ENCODE data around the gene SPDYE17.
"Not testable (repeated sequence)": the region's sequence is repeated elsewhere in the genome, so short reads cannot be mapped to it uniquely, and the experiment has no call there.

The SPDYE17 gene

DNA sequence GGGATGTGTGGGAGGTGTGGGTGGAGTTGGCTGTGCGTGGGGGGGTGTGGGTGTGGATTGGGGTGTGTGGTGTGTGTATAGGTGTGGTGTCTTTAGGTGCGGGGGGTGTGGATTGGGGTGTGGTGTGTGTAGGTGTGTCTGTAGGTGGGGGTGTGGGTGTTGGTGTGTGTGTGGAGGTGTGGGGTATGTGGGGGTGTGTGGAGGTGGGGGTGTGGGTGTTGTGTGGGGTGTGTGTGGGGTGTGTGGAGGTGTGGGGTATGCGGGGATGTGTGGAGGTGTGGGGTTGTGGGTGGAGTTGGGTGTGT is 33.9 kb downstream of the SPDYE17 start:
- DNase-seq: no peak

DNA sequence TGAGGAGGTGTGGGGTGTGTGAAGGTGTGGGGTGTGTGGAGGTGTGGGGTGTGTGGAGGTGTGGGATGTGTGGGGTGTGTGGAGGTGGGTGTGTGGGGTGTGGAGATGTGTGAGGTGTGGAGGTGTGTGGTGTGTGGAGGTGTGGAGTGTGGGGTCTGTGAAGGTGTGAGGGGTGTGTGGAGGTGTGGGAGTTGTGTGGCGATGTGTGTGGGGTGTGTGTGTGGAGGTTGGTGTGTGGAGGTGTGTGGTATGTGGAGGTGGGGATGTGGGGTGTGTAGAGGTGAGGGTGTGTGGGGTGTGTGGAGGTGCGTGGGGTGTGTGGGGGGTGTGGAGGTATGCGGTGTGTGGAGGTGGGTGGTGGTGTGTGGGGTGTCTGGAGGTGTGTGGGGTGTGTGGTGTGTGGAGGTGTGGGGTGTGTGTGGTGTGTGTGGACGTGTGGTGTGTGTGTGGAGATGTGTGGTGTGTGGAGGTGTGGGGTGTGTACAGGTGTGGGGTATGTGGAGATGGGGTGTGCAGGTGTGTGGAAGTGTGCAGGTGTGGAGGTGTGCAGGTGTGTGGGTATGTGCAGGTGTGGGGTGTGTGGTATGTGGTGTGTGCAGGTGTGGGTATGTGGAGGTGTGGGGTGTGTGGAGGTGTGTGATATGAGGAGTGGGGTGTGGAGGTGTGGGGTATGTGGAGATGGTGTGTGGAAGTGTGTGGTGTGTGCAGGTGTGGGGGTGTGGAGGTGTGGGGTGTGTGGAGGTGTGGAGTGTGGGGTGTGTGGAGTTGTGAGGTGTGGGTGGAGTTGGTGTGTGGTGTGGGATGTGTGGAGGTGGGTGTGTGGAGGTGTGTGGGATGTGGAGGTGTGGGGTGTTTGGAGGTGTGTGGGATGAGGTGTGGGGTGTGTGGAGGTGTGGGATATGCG is 34.5 kb downstream of the SPDYE17 start:
- no peak for DNase-seq

DNA sequence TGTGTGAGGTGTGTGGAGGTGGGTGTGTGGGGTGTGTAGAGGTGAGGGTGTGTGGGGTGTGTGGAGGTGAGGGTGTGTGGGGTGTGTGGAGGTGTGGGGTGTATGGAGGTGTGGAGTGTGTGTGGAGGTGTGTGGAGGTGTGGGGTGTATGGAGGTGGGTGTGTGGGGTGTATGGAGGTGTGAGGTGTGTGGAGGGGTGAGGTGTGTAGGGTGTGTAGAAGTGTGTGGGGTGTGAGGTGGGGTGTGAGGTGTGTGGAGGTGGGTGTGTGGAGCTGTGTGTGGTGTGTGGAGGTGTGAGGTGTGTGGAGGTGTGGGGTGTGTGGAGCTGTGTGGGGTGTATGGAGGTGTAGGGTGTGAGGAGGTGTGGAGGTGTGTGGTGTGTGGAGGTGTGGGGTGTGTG is 35.2 kb downstream of the SPDYE17 start:
- DNase-seq: not testable (repeated sequence)

DNA sequence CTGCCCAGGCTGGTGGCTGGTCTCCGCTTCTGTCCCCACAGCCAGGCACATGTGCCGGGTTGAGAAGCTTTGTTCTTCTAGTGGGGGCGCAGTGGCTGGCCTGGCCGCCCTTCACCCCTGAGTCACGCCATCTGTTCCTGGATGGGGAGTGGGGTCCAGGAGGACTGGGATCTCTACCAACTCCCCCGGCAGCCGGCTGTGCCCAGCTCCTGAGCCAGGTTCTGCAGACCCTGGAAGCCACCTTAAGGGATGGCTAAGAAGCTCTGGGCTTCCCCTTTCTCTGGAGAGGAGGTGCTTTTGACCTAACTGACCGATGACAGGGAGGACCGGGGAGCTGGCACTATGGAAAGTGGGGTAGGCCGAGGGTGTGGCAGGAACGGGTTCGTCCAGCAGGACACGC is 37.9 kb downstream of the SPDYE17 start:
- not testable (repeated sequence) for DNase-seq

DNA sequence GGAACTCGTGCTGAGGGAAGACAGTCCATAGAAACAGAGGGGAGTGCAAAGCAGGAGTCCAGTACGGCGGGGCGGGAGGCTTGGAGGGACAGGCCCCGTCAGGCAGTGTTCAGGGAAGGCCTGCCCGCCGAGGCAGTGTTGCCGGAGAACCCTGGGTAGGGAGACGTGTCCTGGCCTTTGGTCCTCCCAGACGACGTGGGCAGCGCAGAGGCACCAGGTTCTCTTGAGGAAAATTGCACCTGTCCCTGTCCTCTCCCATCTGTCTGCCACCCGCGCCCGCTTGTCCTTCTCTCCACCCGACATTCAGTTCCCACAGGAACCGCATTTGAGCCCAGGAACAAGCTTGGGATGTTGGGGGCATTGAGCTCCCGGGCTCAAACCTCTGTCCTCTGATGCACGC is 38.3 kb downstream of the SPDYE17 start:
- DNase-seq: not testable (repeated sequence)

DNA sequence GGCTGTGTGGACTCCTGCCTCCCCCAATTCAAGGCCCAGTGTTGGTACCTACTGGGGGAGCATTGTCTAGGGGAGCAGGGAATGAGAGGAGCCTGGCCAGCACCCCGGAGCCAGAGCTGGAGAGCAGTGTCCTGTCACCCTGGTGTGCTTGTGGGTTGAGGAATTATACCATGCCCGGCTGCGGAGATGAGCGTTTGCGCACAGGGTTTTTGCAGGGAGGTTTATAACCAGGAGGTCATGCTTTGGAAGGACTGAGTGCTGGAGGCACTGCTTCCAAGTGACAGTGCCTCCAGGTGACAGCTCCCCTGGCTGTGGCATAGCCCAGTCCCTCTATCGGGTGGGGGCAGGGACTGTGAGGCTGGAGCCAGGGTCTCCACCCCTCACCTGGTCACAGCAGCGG is 39.3 kb downstream of the SPDYE17 start:
- DNase-seq: not testable (repeated sequence)

DNA sequence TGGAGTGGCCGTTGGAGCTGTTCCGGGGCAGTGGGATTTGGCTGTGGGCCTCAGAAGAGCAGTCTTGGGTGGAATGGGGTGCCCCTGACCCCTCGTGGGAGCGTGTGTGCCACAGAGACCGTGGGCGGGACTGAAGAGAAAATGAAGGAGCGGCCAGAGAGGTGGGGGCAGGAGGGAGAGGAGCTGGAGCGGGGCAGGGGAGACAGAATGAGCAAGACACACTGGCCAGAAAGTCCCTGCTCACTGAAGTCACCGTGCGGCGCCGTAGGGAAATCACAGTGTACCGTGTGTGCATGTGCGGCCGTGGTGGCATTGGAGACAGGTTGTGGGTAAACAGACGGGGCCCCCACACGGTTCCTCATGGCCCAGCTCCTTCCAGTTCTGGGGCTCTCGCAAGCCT is 40.0 kb downstream of the SPDYE17 start:
- not testable (repeated sequence) for DNase-seq

DNA sequence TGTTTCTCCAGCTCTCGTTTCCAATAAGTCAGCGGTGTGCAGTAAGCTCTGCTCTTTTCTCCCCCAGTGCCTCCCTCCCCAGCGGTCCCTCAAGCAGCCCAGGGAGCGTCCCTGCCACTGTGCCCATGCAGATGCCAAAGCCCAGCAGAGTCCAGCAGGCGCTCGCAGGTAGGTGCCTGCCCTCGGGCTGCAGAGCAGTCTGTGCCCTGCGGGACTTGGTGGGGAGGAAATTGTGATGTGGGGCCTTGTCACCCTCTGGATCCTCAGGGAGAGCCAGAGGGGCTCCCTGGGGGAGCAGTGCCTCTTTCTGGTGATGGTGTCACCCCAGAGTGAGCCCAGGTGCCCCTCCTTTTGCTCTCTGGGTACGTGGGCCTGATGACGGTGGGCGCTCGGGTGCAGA is 42.0 kb downstream of the SPDYE17 start:
- DNase-seq: not testable (repeated sequence)

DNA sequence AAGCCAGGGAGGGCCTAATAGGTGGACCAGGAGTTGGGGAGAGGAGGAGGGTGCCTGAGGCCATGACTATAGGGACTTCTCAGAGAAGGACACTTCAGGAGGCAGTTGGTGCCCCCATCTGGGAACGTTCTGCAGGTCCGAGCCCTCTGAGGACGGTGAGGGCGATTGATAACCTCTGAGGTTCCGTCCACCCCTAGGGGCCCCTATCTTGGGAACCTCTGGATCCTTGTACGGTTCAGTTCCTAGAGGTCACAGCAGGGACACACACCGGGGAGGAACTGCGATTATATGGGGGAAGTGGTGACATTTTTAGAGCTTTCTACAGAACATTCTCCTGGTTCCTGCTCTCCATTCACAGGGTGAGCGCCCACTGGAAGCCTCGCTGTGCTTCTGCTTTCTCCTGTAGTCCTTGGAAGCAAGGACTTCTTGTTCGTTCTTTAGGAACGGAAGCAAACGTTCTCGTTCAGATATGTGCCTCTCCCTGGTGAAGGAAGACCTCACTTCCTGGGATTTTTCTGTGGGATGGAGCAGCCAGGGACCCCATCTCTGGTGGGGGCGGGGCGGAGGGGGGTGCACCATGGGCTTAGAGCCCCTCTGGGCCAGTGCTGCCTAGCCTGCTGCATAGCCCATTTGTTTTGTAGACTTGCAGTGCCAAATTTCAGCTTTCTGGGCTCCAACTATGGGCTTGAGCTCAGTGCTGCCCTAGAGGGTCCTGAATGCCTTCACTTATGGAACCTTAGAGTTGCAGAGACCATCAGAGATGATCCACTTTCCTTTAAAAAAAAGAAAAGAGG is 46.0 kb downstream of the SPDYE17 start:
- DNase-seq: not testable (repeated sequence)

DNA sequence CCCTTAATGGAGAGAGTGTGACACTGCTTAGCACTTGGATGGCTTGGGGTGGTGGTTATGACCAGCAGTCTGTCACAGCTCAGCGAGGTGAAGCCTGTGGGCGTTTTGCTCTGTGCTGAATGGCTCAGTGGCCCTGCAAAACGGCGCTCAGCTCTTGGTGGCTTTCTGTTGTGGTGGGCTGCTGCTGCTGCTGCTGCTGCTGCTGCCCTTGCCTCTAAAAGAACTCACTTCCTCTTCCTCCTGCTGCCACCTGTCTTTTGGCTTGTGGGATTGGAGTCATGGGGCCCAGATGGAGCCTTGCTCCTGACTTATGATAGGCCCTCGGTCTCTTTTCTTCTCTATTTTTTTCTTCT is 47.4 kb downstream of the SPDYE17 start:
- DNase-seq: not testable (repeated sequence)

DNA sequence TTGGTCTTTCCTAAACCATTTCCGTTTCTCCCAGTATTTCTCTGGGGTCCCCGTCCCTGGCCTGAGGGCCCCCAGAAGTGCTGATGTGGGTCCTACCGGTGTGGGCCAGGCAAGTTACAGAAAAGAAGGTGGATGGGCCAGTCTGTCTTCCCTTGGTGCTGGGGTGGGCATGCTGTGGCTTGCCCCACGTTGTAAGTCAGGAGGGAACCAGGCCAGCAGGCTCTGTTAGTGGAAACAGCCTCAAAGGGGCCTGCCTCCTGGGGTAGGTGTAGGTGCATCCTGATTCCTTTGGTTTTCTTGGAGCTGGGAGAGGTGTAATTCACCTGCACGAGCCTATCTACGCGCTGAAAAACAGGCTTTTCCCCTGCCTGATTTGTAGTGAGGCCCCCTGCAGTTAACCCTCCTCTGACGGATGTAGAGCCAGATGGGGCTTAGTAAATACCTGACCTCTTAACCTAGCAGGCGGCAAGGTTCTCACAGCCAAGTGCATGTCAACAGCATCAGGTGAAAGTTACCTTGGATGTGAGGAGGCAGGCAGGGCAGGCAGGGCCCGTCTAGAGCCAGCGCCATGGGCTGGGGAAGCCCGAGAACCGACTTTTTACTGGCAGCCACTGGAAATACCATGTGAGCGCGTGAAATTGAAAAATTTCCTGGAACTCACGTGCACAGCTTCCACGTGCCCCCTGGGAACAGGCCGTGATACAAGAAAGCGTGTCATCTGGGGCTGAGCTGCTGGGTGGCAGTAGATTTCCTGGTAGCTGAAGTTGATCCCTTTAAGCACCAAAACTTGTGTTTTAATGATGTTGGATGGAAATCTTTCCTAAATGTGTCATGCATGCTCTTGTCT is 48.0 kb downstream of the SPDYE17 start:
- not testable (repeated sequence) for DNase-seq

DNA sequence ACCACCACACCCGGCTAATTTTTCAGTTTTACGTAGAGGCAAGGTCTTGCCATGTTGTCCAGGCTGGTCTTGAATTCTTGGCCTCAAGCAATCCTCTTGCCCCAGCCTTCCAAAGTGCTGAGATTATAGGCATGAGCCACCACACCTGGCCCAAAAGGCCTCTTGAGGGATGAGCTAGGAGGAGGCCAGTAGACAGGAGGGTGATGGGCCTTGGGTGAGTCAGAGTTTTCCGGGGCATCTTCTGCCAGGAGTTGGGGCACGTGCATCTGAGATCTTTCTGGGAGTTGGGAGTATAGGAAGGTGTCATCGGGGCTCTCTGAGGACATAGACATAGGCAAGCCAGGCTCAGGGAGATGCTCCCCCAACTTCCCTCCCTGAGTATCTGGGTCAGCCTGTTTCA is 48.8 kb downstream of the SPDYE17 start:
- not testable (repeated sequence) for DNase-seq

DNA sequence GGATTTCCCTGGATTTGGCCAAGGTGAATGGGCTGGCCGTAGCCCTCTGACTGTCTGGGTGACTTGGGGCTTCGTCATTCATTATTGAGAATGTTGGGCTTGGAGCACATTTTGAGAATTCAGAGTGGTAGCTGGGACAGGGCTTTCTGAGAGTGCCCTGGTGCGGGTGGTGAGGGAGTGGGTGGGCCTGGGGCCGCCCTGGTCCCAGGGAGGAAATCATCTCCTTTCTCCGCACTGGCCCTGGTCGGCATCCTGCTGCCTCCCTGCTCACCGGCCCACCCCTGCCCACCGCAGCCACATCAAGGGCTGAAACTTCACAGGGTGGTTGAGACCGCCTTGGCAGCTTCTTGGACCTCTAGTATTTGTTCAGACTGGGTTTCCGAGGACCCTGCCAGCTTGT is 49.7 kb downstream of the SPDYE17 start:
- DNase-seq: not testable (repeated sequence)

DNA sequence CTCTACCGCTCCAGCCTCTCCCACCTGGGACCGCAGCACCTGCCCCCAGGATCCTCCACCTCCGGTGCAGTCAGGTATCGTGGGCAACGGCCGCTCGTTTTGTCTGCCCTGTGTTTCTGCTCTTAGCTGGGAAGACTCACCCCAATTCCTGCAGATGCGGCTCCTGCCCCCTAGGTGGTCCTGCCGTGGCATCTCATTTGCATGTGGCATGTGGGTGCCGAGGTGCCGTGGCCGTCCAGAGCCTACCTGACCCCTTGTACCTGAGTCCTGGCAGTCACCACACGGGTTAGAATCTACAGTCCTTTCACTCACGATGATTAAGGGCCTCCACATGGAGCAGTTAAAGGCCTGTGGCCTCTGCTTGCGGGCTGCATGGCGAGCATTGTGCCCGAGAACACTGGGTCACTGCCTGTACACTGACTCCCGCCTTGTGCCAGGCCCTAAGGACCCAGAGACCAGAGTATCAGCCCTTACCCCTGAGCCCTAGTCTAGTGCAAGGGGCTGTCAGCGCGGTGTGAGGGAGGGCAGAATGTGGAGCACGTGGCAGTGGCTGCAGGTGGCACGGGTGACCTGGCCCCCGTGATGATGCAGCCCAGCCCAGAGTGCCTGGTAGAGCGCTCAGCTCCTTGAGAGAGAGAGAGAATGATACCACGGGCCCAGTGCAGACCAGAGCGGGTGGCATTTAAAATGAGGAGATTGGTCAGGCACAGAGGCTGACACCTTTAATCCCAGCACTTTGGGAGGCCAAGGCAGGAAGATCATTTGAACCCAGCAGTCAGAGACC is 50.8 kb downstream of the SPDYE17 start:
- DNase-seq: not testable (repeated sequence)

DNA sequence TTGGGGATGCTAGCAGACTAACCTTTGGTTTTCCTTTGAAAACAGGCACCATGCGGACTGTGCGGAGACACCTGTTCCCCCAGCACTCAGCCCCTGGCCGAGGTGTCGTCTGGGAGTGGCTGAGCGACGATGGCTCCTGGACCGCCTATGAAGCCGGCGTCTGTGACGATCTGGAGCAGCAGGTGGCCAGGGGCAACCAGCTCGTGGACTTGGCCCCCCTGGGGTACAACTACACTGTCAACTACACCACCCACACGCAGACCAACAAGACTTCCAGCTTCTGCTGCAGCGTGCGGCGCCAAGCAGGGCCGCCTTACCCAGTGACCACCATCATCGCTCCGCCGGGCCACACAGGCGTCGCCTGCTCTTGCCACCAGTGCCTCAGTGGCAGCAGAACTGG is 51.6 kb downstream of the SPDYE17 start:
- DNase-seq: not testable (repeated sequence)

DNA sequence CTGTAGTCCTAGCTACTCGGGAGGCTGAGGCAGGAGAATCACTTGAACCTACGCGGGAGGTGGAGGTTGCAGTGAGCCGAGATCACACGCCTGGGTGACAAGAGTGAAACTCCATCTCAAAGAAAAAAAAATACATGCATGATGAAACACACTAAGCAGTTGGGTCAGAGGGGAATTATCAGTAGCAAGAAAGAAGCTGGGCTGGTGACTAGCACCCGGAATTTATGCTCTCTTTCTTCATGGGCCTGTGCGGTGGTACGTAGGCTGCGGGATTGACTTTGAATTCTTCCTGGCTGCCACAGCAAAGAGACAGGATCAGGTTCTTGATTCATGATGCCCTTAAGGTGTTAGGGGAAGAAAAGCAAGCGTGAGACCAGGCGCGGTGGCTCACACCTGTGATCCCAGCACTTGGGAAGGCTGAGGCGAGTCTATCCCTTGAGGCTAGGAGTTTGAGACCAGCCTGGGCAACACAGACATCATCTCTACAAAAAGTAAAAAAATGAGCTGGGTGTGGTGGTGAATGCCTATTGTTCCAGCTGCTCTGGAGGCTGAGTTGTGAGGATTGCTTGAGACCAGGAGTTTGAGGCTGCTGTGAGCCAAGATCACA is 54.3 kb downstream of the SPDYE17 start:
- not testable (repeated sequence) for DNase-seq

DNA sequence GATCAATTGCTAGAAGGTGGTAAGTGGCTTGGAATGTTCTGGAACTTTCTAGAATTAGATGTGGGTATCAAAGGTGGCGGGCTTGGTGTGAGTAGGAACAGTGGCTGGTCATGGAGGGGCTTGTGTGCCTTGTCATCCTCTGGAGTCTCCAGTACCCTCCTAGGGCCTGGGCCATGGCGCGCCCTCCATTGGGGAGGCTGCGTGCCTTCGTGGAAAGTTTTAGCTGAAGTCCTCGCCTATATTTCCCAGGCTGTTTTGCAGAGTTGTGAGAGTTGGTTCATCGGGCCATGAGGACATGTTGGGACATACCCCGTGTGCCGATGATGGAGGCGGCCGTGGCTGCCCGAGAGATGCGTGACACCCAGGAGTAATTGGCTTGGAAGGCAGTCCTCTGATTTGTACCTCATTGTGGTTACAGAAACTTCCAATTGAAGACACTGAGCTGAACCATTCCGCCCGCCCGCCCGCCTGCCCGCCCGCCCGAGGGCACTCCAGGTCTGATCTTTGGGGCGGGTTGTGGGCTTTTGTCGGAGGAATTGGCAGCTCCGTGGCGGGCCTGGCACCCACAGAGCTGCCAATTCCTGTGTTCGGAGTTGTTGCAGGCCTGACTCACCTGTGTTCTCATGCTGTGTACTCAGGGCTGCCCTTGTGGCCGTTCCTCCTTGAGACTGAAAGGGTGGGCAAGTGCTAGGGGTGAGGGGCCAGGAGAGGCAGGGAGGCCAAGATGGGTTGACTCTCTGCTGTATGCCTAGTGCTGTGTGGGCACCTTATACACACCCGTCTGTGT is 57.2 kb downstream of the SPDYE17 start:
- not testable (repeated sequence) for DNase-seq

DNA sequence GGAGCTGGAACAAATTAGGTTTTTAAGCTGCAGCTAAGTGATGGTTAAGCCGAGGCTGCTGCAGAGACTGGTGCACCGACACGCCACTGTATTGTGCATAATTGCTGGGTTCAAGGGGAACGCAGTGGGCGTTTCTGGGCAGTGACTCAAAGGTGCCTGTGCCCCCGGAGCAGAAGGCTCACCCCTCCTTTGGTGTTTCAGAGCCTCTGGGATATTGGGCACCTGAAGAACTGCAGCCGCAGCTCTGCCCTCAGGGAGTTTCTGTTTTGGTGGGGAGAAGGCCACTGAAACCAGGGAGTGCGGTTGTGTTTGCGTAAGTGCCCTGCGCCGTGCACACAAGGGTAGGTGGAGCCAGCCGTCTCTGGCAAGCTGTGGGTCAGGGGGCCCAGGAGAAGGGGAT is 57.8 kb downstream of the SPDYE17 start:
- not testable (repeated sequence) for DNase-seq

DNA sequence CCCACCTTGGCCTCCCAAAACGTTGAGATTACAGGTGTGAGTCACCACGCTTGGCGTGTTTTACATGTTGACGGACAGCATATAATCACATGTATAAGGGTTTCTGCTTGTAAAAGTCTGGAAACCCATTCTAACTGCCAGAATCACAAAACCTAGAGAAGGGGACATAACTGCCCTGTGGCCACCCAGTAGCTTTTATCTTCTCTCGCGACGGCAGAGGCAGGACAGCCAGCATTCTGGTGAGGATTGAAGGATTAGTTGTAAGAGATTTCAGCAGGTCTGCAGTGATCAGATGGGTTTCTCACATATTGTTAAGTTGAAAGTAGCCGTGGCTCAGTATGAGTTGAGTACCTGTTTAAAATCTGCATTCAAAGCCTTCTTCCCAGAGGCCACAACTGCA is 59.8 kb downstream of the SPDYE17 start:
- DNase-seq: not testable (repeated sequence)
